CD14-positive monocyte (primary cell): ENCODE results near the gene PTPRQ. TPM values are rescaled to one million over a fixed set of nuclear protein-coding genes. Genes with fewer than 3 reads are reported as not detected.

Experiments
- DNase-seq, 3 donors: peaks; one replicate each; pipeline ENCODE4 v3.0.0-alpha.2; 2011 to 2022
- H2AFZ ChIP-seq: 2 replicates; pipeline ENCODE4 v1.6.0; 2012; ENCODE audit warnings: mild to moderate bottlenecking, low read depth, low read length, inconsistent platforms; ENCODE audit not compliant: insufficient read depth, poor library complexity, severe bottlenecking
- H3K27ac ChIP-seq, 2 donors: 1 replicate in 1 of 2; 2 replicates in 1 of 2; pipeline ENCODE4 v1.5.1; 2012 to 2013; ENCODE audit warnings: low read length in 2 of 2, control low read depth in 1 of 2, inconsistent platforms in 1 of 2, low read depth in 1 of 2, mild to moderate bottlenecking in 1 of 2
- H3K27me3 ChIP-seq, 2 donors: one replicate each; pipeline versions ENCODE4 v1.6.0 to v1.6.1; 2011 to 2013; ENCODE audit warnings: low read length in 2 of 2; ENCODE audit not compliant: control insufficient read depth in 2 of 2, insufficient read depth in 2 of 2
- H3K36me3 ChIP-seq, 2 donors: replicated peaks in 1 of 2; 1 replicate in 1 of 2; 2 replicates in 1 of 2; pipeline versions ENCODE4 v1.5.1 to v1.6.1; 2012 to 2013; ENCODE audit warnings: low read length in 2 of 2, control low read depth in 1 of 2, inconsistent platforms in 1 of 2, mild to moderate bottlenecking in 1 of 2; ENCODE audit not compliant: insufficient read depth in 2 of 2, control insufficient read depth in 1 of 2
- H3K4me1 ChIP-seq, 2 donors: 1 replicate in 1 of 2; 2 replicates in 1 of 2; pipeline versions ENCODE4 v1.5.1 to v1.6.1; 2012 to 2013; ENCODE audit warnings: low read length in 2 of 2, control low read depth in 1 of 2, inconsistent platforms in 1 of 2, mild to moderate bottlenecking in 1 of 2, moderate library complexity in 1 of 2; ENCODE audit not compliant: insufficient read depth in 2 of 2, control insufficient read depth in 1 of 2
- H3K4me2 ChIP-seq: replicated peaks from 2 replicates; pipeline ENCODE3; 2012; ENCODE audit warnings: low read length, moderate library complexity, mild to moderate bottlenecking; ENCODE audit not compliant: poor library complexity, severe bottlenecking; ENCODE audit errors: extremely low read depth
- H3K4me3 ChIP-seq, 3 experiments: fragments of 200-600 bp in 1 of 3; sonication (generic) in 1 of 3; replicated peaks in 1 of 3; 1 replicate in 2 of 3; 2 replicates in 1 of 3; pipeline ENCODE4 v1.5.1; 2011 to 2013; ENCODE audit warnings: low read length in 3 of 3, mild to moderate bottlenecking in 3 of 3, control low read depth in 2 of 3, low read depth in 2 of 3, inconsistent platforms in 1 of 3, moderate library complexity in 1 of 3
- H3K79me2 ChIP-seq: 2 replicates; pipeline ENCODE4 v1.6.0; 2012; ENCODE audit warnings: mild to moderate bottlenecking, control low read depth, inconsistent platforms, low read length, moderate library complexity; ENCODE audit not compliant: insufficient read depth
- H3K9ac ChIP-seq: 2 replicates; pipeline ENCODE4 v1.6.0; 2017; ENCODE audit warnings: low read length, mild to moderate bottlenecking; ENCODE audit not compliant: insufficient read depth, poor library complexity, severe bottlenecking
- H3K9me3 ChIP-seq, 2 donors: replicated peaks in 1 of 2; 1 replicate in 1 of 2; 2 replicates in 1 of 2; pipeline versions ENCODE4 v1.5.1 to v1.6.1; 2012 to 2013; ENCODE audit warnings: low read length in 2 of 2, control low read depth in 1 of 2; ENCODE audit not compliant: control insufficient read depth in 1 of 2, insufficient read depth in 1 of 2
- H4K20me1 ChIP-seq: 2 replicates; pipeline ENCODE4 v1.6.0; 2012; ENCODE audit warnings: mild to moderate bottlenecking, low read length, control low read depth, moderate library complexity; ENCODE audit not compliant: insufficient read depth
- H3K27ac Mint-ChIP-seq, 7 donors: one replicate each; pipeline ENCODE4 v1.8.0; 2020; ENCODE audit warnings: mild to moderate bottlenecking in 7 of 7, mixed read lengths in 7 of 7, moderate library complexity in 6 of 7, inconsistent platforms in 2 of 7
- H3K27me3 Mint-ChIP-seq, 3 donors: one replicate each; pipeline ENCODE4 v1.8.0; 2021 to 2022; ENCODE audit warnings: low read depth in 3 of 3, mild to moderate bottlenecking in 3 of 3, mixed read lengths in 3 of 3, moderate library complexity in 3 of 3, inconsistent platforms in 1 of 3
- H3K36me3 Mint-ChIP-seq, 2 donors: one replicate each; pipeline ENCODE4 v1.8.0; 2020; ENCODE audit warnings: mixed read lengths in 2 of 2, inconsistent platforms in 1 of 2, mild to moderate bottlenecking in 1 of 2
- H3K4me1 Mint-ChIP-seq: one replicate; pipeline ENCODE4 v1.8.0; 2020; ENCODE audit warnings: mild to moderate bottlenecking, mixed read lengths
- H3K4me3 Mint-ChIP-seq, 2 donors: one replicate each; pipeline ENCODE4 v1.8.0; 2020; ENCODE audit warnings: mild to moderate bottlenecking in 2 of 2, mixed read lengths in 2 of 2, moderate library complexity in 1 of 2
- H3K9me3 Mint-ChIP-seq, 7 donors: one replicate each; pipeline ENCODE4 v1.8.0; 2020 to 2022; ENCODE audit warnings: mixed read lengths in 7 of 7, mild to moderate bottlenecking in 6 of 7, moderate library complexity in 6 of 7, inconsistent platforms in 2 of 7
- WGBS: methylation state at CpG from one replicate; pipeline ENCODE4 v1.1.5; 2013; ENCODE audit warnings: missing lambda C conversion rate; ENCODE audit not compliant: insufficient coverage; 5-methylcytosine and 5-hydroxymethylcytosine counted together
- intact Hi-C, 2 donors: fragments of 100-400 bp; cut with micrococcal nuclease; formaldehyde crosslinking; loops; one replicate each; pipeline versions ENCODE4 v1.15.0 to v1.15.1; 2023
- polyA plus RNA-seq, 3 donors: library from polyadenylated mRNA; depleted of rRNA in 1 of 3; unstranded in 2 of 3; stranded (reverse) in 1 of 3; fragments of 300-500 nt in 2 of 3; fragments of >200 nt in 1 of 3; fragmentation: Illumina TruSeq in 2 of 3; gene quantifications; 1 replicate in 2 of 3; 2 replicates in 1 of 3; pipeline ENCODE4 v1.2.3, GENCODE V29; 2012 to 2021
- TF ChIP-seq, protein P1 (sequence below): fragments of 200-600 bp; IDR thresholded peaks from one replicate; pipeline ENCODE4 v1.8.0; 2022; ENCODE audit warnings: antibody characterized with exemption, mild to moderate bottlenecking

Gene PTPRQ
- polyA plus RNA-seq, 3 donors = not detected

DNA sequence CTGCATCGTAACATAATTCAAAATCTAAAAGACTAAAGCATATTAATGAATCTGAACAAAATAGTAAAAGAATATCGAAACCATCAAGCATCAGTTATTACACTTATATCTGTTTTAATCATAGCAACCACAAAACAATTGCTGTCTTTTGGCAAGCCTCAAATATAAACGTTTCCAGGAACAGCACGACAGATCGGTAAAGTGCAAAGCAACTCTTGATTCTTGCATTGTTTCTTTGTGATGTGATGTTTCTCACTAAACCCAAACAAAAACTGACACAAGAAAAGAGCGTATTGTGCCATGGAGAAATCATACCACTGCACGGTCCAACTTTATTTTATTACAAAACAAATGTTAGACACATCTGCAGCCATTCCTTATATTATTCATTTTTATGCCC, 254.2 kb downstream of the PTPRQ start:
- H3K4me3 Mint-ChIP-seq = no peak overlapping the region

DNA sequence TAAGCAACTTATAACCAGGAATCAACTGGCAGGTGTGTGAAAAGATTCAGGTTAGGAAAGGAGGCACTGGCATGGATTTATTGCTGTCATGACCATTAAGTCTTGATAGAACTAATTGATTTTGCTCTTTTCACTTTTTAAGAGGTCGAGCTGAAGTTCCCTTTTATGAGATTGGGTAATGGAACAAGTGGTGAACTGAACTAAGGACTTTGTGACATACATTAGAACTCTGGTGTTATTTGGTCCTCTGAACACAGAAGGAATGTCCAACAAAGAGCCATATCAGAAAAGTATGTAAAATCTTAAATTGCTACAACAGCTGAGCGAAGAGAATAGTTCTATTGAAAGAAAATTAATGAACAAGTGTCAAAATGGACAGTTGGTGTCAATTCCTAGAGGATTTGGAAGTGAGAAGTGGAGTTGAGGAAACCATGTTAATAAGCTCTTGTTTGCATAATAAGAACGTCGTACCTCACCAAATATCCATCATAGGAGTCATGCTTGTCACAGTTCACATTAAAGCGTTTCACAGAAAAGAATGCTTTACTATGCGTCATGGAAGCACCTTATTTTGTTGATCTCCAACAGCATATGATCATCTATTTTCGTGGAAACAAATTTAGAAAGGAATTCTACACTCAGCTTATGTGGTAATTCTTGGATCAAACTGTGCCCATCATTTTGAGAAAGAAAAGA, 255.0 kb downstream of the PTPRQ start:
- Mint-ChIP-seq H3K27me3 (peaks cover 2 to 8% (median 3%) of the 10 kb centered on the region in 3 donors), H3K4me1 (no peaks in the 10 kb centered on the region), H3K9me3 (no peaks in the 10 kb centered on the region), H3K36me3 (no peaks in the 10 kb centered on the region), H3K4me3 (peak overlapping the region in 1 of 2 donors; percentile 19), H3K27ac (no peak overlapping the region)
- H2AFZ ChIP-seq = no peak overlapping the region
- no peaks in the 10 kb centered on the region for H4K20me1 ChIP-seq
- TF ChIP-seq, protein P1, sequence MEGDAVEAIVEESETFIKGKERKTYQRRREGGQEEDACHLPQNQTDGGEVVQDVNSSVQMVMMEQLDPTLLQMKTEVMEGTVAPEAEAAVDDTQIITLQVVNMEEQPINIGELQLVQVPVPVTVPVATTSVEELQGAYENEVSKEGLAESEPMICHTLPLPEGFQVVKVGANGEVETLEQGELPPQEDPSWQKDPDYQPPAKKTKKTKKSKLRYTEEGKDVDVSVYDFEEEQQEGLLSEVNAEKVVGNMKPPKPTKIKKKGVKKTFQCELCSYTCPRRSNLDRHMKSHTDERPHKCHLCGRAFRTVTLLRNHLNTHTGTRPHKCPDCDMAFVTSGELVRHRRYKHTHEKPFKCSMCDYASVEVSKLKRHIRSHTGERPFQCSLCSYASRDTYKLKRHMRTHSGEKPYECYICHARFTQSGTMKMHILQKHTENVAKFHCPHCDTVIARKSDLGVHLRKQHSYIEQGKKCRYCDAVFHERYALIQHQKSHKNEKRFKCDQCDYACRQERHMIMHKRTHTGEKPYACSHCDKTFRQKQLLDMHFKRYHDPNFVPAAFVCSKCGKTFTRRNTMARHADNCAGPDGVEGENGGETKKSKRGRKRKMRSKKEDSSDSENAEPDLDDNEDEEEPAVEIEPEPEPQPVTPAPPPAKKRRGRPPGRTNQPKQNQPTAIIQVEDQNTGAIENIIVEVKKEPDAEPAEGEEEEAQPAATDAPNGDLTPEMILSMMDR = no peak
- no peaks in the 10 kb centered on the region for H3K4me1 ChIP-seq
- H3K4me2 ChIP-seq = no peak overlapping the region
- no peaks in the 10 kb centered on the region for H3K36me3 ChIP-seq
- no peak for DNase-seq
- no peaks in the 10 kb centered on the region for H3K9me3 ChIP-seq
- 63% methylated on average over 2 of the region's 7 CpGs for WGBS
- H3K4me3 ChIP-seq = no peak overlapping the region
- H3K27ac ChIP-seq = no peak overlapping the region
- intact Hi-C loops = no loop called here
- H3K27me3 ChIP-seq = no peaks in the 10 kb centered on the region
- H3K79me2 ChIP-seq = no peaks in the 10 kb centered on the region
- no peak overlapping the region for H3K9ac ChIP-seq

More for the DNA sequence above, 254.2 kb downstream of the PTPRQ start:
- no peak overlapping the region for H2AFZ ChIP-seq
- H3K4me3 ChIP-seq = no peak overlapping the region
- no peak overlapping the region for H3K27ac Mint-ChIP-seq
- no peaks in the 10 kb centered on the region for H3K9me3 ChIP-seq
- TF ChIP-seq, protein P1 = no peak
- intact Hi-C loops = no loop called here
- WGBS = 92% methylated on average over 2 of the region's 7 CpGs
- H3K4me1 ChIP-seq = no peaks in the 10 kb centered on the region
- H3K36me3 ChIP-seq = no peaks in the 10 kb centered on the region
- no peaks in the 10 kb centered on the region for H3K4me1 Mint-ChIP-seq
- H3K79me2 ChIP-seq = no peaks in the 10 kb centered on the region
- no peaks in the 10 kb centered on the region for H4K20me1 ChIP-seq
- H3K27me3 Mint-ChIP-seq = peaks cover 2 to 6% (median 2%) of the 10 kb centered on the region in 3 donors
- no peaks in the 10 kb centered on the region for H3K9me3 Mint-ChIP-seq
- H3K9ac ChIP-seq = no peak overlapping the region
- no peak overlapping the region for H3K4me2 ChIP-seq
- no peaks in the 10 kb centered on the region for H3K36me3 Mint-ChIP-seq
- H3K27ac ChIP-seq = no peak overlapping the region
- H3K27me3 ChIP-seq = no peaks in the 10 kb centered on the region
- no peak for DNase-seq
